ENCODE data around the gene LY6G5B. TPM values are rescaled to one million over a fixed set of nuclear protein-coding genes. Genes with fewer than 3 reads are reported as not detected.
"Not testable (repeated sequence)": the region's sequence is repeated elsewhere in the genome, so short reads cannot be mapped to it uniquely, and the experiment has no call there.

LY6G5B gene
- total RNA-seq, 1 experiment from 2014 or later: 14.4 TPM

DNA sequence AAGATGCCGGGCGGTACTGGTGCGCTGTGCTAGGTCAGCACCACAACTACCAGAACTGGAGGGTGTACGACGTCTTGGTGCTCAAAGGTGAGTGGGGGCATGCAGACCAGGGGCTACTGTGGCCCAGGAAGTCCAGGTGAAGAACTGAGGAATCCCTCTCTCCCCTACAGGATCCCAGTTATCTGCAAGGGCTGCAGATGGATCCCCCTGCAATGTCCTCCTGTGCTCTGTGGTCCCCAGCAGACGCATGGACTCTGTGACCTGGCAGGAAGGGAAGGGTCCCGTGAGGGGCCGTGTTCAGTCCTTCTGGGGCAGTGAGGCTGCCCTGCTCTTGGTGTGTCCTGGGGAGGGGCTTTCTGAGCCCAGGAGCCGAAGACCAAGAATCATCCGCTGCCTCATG is 37.9 kb downstream of the LY6G5B start:
- peaks cover 12% of the 10 kb centered on the region for H3K4me1 Mint-ChIP-seq (ENCODE audit: insufficient read depth, unreplicated experiment)
- DNase-seq (ENCODE audit: unreplicated experiment): no peak
- CTCF ChIA-PET: no interaction called here
- H3K36me3 Mint-ChIP-seq (ENCODE audit: insufficient read depth, unreplicated experiment): peaks cover 6% of the 10 kb centered on the region
- no peak overlapping the region for H3K4me3 Mint-ChIP-seq (ENCODE audit: unreplicated experiment)
- intact Hi-C loops (cut with micrococcal nuclease): no loop called here
- no peak overlapping the region for H3K27ac Mint-ChIP-seq (ENCODE audit: low read depth, unreplicated experiment)
- no TSS peak for BruUV-seq (replicated peaks)
- no peaks in the 10 kb centered on the region for H3K9me3 Mint-ChIP-seq (ENCODE audit: unreplicated experiment)
- TF ChIP-seq CTCF (IDR thresholded peaks at IDR 0.05; ENCODE audit: unreplicated experiment): no peak
- H3K27me3 Mint-ChIP-seq (ENCODE audit: insufficient read depth, unreplicated experiment): no peaks in the 10 kb centered on the region
- POLR2A ChIA-PET: no interaction called here

DNA sequence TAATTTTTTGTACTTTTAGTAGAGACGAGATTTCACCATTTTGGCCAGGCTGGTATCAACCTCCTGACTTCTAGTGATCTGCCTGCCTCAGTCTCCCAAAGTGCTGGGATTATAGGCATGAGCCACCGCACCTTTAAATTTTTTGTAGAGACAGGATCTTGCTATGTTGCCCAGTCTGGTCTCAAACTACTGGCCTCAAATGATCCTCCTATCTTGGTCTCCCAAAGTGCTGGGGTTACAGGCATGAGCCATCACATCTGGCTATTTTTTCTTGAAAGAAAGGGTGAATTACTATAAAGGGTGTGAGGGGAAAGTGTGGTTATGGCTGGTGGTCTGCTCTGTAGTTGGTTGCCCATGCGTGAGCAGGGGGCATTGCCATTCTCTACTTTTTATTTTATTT is 38.4 kb downstream of the LY6G5B start:
- CTCF ChIA-PET: no interaction called here
- Mint-ChIP-seq H3K27ac (ENCODE audit: low read depth, unreplicated experiment) (no peak overlapping the region), H3K4me3 (ENCODE audit: unreplicated experiment) (no peak overlapping the region), H3K36me3 (ENCODE audit: insufficient read depth, unreplicated experiment) (peaks cover 3% of the 10 kb centered on the region), H3K9me3 (ENCODE audit: unreplicated experiment) (no peaks in the 10 kb centered on the region), H3K4me1 (ENCODE audit: insufficient read depth, unreplicated experiment) (peaks cover 10% of the 10 kb centered on the region), H3K27me3 (ENCODE audit: insufficient read depth, unreplicated experiment) (no peaks in the 10 kb centered on the region)
- POLR2A ChIA-PET: interaction anchor here (1.4 kb wide), 1 partner anchor 119 kb away, joined by 3 read pairs; the partner anchor contains the start of gene HSPA1B
- TF ChIP-seq CTCF (IDR thresholded peaks at IDR 0.05; ENCODE audit: unreplicated experiment): no peak
- intact Hi-C loops (cut with micrococcal nuclease): no loop called here
- DNase-seq (ENCODE audit: unreplicated experiment): no peak
- no TSS peak for BruUV-seq (replicated peaks)

DNA sequence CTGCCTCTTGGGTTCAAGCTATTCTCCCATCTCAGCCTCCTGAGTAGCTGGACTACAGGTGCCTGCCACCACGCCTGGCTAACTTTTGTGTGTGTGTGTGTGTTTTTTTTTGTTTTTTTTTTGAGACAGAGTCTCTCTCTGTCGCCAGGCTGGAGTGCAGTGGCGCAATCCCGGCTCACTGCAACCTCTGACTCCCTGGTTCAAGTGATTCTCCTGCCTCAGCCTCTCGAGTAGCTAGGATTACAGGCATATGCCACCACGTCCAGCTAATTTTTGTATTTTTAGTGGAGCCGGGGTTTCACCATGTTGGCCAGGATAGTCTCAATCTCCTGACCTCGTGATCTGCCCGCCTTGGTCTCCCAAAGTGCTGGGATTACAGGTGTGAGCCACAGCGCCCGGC is 39.4 kb downstream of the LY6G5B start:
- H3K4me1 Mint-ChIP-seq (ENCODE audit: insufficient read depth, unreplicated experiment); H3K4me3 Mint-ChIP-seq (ENCODE audit: unreplicated experiment); H3K27me3 Mint-ChIP-seq (ENCODE audit: insufficient read depth, unreplicated experiment); DNase-seq (ENCODE audit: unreplicated experiment); H3K9me3 Mint-ChIP-seq (ENCODE audit: unreplicated experiment); intact Hi-C loops (cut with micrococcal nuclease); H3K36me3 Mint-ChIP-seq (ENCODE audit: insufficient read depth, unreplicated experiment); H3K27ac Mint-ChIP-seq (ENCODE audit: low read depth, unreplicated experiment); BruUV-seq (replicated peaks): not testable (repeated sequence)
- ChIA-PET CTCF (interaction anchor here (0.6 kb wide), 2 partner anchors 43 to 234 kb away, joined by 3 read pairs; partner anchors contain the start of gene CSNK2B), POLR2A (interaction anchor here (1.4 kb wide), 1 partner anchor 118 kb away, joined by 3 read pairs; the partner anchor contains the start of gene HSPA1B)

GRCh38 chr6:31710523-31711219 is 40.9 kb downstream of the LY6G5B start:
- POLR2A ChIA-PET: interaction anchor here (1.4 kb wide), 1 partner anchor 29 kb away, joined by 7 read pairs; the partner anchor contains the start of gene MSH5
- no peaks in the 10 kb centered on the region for H3K36me3 Mint-ChIP-seq (ENCODE audit: insufficient read depth, unreplicated experiment)
- peaks cover 7% of the 10 kb centered on the region for H3K4me1 Mint-ChIP-seq (ENCODE audit: insufficient read depth, unreplicated experiment)

More at GRCh38 chr6:31710523-31711219, 40.9 kb downstream of the LY6G5B start:
- CTCF ChIA-PET: interaction anchor here (0.5 to 2.1 kb wide), 2 partner anchors 17 to 1090 kb away, joined by 3 to 7 read pairs; no protein-coding TSS in a partner anchor
- H3K4me3 Mint-ChIP-seq (ENCODE audit: unreplicated experiment): no peak overlapping the region
- H3K27ac Mint-ChIP-seq (ENCODE audit: low read depth, unreplicated experiment): no peak overlapping the region
- no peak for DNase-seq (ENCODE audit: unreplicated experiment)
- no peaks in the 10 kb centered on the region for H3K27me3 Mint-ChIP-seq (ENCODE audit: insufficient read depth, unreplicated experiment)
- intact Hi-C loops (cut with micrococcal nuclease): no loop called here
- H3K9me3 Mint-ChIP-seq (ENCODE audit: unreplicated experiment): no peaks in the 10 kb centered on the region
- BruUV-seq (replicated peaks): no TSS peak
- no peak for TF ChIP-seq CTCF (IDR thresholded peaks at IDR 0.05; ENCODE audit: unreplicated experiment)
